Measurements from ENCODE around the gene PACS2. TPM values are rescaled to one million over a fixed set of nuclear protein-coding genes. Genes with fewer than 3 reads are reported as not detected.

PACS2 gene
- total RNA-seq, 2 experiments from 2014 or later, result 57.7 to 61.5 TPM

- Mint-ChIP-seq H3K36me3 (ENCODE audit: low read depth) (no peaks in the 10 kb centered on the region), H3K4me1 (ENCODE audit: low read depth) (peaks cover 9% of the 10 kb centered on the region), H3K9me3 (no peaks in the 10 kb centered on the region), H3K27ac (no peak overlapping the region), H3K27me3 (no peaks in the 10 kb centered on the region), H3K4me3 (no peak overlapping the region)
- ChIA-PET POLR2A (no interaction called here), CTCF (no interaction called here)
- Histone ChIP-seq H3K4me3 (ENCODE audit: low read length) (no peak overlapping the region), H3K9me3 (ENCODE audit: control insufficient read depth in 1 of 2, insufficient read depth in 1 of 2, low read length in 2 of 2) (no peaks in the 10 kb centered on the region), H3K27ac (ENCODE audit: low read depth in 1 of 2, low read length in 2 of 2) (no peak overlapping the region), H3K4me1 (ENCODE audit: insufficient read depth, low read length) (peaks cover 5% of the 10 kb centered on the region), H3K36me3 (ENCODE audit: insufficient read depth, low read length) (peaks cover 3% of the 10 kb centered on the region), H3K27me3 (ENCODE audit: control insufficient read depth in 1 of 2, insufficient read depth in 2 of 2, low read length in 2 of 2) (no peaks in the 10 kb centered on the region)
- intact Hi-C loops (cut with DNase I, micrococcal nuclease), result no loop called here
- ATAC-seq (ENCODE audit: poor library complexity), result no peak
- DNase-seq, result no peak
- TF ChIP-seq, protein P1, sequence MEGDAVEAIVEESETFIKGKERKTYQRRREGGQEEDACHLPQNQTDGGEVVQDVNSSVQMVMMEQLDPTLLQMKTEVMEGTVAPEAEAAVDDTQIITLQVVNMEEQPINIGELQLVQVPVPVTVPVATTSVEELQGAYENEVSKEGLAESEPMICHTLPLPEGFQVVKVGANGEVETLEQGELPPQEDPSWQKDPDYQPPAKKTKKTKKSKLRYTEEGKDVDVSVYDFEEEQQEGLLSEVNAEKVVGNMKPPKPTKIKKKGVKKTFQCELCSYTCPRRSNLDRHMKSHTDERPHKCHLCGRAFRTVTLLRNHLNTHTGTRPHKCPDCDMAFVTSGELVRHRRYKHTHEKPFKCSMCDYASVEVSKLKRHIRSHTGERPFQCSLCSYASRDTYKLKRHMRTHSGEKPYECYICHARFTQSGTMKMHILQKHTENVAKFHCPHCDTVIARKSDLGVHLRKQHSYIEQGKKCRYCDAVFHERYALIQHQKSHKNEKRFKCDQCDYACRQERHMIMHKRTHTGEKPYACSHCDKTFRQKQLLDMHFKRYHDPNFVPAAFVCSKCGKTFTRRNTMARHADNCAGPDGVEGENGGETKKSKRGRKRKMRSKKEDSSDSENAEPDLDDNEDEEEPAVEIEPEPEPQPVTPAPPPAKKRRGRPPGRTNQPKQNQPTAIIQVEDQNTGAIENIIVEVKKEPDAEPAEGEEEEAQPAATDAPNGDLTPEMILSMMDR (IDR thresholded peaks at IDR 0.05), result no peak
Observed at GRCh38 chr14:105337966-105338741, 23.6 kb downstream of the PACS2 start.

DNA sequence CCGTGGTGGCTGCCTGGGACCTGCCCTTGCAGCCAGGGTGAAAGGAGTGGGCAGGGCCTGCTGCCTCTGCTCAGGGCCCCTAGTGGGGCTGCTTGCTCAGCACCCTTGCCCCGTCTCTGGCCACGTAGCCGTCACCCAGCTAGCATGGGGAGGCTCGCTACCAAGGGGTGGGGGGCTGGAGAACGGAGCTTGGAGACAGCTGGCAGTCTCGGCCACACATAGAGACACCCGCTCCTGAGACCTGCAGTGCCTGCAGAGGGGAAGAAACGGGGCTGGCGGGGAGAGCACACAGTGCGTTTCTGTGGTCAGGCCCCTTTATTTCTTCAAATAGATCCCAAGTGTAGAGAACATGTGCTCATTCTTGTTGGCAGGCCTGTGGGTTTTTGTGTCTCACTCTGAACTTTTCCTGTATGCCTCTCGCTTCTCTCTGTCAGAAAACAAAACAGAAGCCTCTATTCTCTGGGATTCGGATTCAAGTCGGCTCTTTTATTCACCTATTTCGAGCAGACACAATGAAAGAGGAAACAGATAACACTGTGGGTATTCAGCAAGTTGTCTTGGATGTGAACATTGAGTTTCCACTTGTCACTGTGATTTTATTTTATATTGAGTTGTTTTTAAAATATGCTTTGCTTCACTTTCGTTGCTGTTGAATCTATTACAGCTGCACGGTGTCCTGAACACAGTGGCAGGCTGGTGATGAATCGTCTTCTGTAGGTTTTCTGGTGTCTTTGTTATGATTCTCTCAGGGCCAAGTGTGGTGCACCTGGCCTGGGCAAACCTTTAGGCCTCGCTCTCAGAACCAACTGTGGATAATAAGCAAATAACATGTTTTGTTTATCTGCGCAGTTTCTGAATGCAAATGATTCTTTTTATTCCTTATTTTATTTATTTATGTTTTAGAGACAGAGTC is 26.5 kb downstream of the PACS2 start:
- intact Hi-C loops (cut with DNase I, micrococcal nuclease), result no loop called here
- TF ChIP-seq, protein P1 (IDR thresholded peaks at IDR 0.05), result no peak
- no peak overlapping the region for H3K4me3 Mint-ChIP-seq
- peaks cover 9% of the 10 kb centered on the region for H3K4me1 Mint-ChIP-seq (ENCODE audit: low read depth)
- H3K36me3 Mint-ChIP-seq (ENCODE audit: low read depth), result peaks cover 4% of the 10 kb centered on the region
- no peaks in the 10 kb centered on the region for H3K9me3 Mint-ChIP-seq
- Histone ChIP-seq H3K27me3 (ENCODE audit: control insufficient read depth in 1 of 2, insufficient read depth in 2 of 2, low read length in 2 of 2) (no peaks in the 10 kb centered on the region), H3K4me3 (ENCODE audit: low read length) (no peak overlapping the region), H3K27ac (ENCODE audit: low read depth in 1 of 2, low read length in 2 of 2) (no peak overlapping the region), H3K4me1 (ENCODE audit: insufficient read depth, low read length) (no peaks in the 10 kb centered on the region), H3K9me3 (ENCODE audit: control insufficient read depth in 1 of 2, insufficient read depth in 1 of 2, low read length in 2 of 2) (peaks cover 0 to 13% of the 10 kb centered on the region in 2 experiments), H3K36me3 (ENCODE audit: insufficient read depth, low read length) (peaks cover 3% of the 10 kb centered on the region)
- H3K27ac Mint-ChIP-seq, result no peak overlapping the region
- DNase-seq, result no peak
- ChIA-PET CTCF (no interaction called here), POLR2A (no interaction called here)
- no peak for ATAC-seq (ENCODE audit: poor library complexity)
- H3K27me3 Mint-ChIP-seq, result no peaks in the 10 kb centered on the region

GRCh38 chr14:105343194-105343593 is 28.6 kb downstream of the PACS2 start:
- no peak for DNase-seq
- no peak overlapping the region for H3K4me3 ChIP-seq (ENCODE audit: low read length)
- no peaks in the 10 kb centered on the region for H3K27me3 Mint-ChIP-seq
- TF ChIP-seq, protein P1 (IDR thresholded peaks at IDR 0.05), result no peak
- no peaks in the 10 kb centered on the region for H3K36me3 ChIP-seq (ENCODE audit: insufficient read depth, low read length)
- no peak overlapping the region for H3K27ac ChIP-seq (ENCODE audit: low read depth in 1 of 2, low read length in 2 of 2)
- peaks cover 0 to 13% of the 10 kb centered on the region in 2 experiments for H3K9me3 ChIP-seq (ENCODE audit: control insufficient read depth in 1 of 2, insufficient read depth in 1 of 2, low read length in 2 of 2)
- H3K4me3 Mint-ChIP-seq, result no peak overlapping the region
- peaks cover 4% of the 10 kb centered on the region for H3K36me3 Mint-ChIP-seq (ENCODE audit: low read depth)
- intact Hi-C loops (cut with DNase I, micrococcal nuclease), result no loop called here
- H3K9me3 Mint-ChIP-seq, result no peaks in the 10 kb centered on the region
- ChIA-PET POLR2A (no interaction called here), CTCF (interaction anchor here (2.3 kb wide), 1 partner anchor 9 kb away, joined by 5 read pairs; no protein-coding TSS in a partner anchor)
- no peak overlapping the region for H3K27ac Mint-ChIP-seq
- H3K4me1 ChIP-seq (ENCODE audit: insufficient read depth, low read length), result no peaks in the 10 kb centered on the region
- ATAC-seq (ENCODE audit: poor library complexity), result no peak
- no peaks in the 10 kb centered on the region for H3K27me3 ChIP-seq (ENCODE audit: control insufficient read depth in 1 of 2, insufficient read depth in 2 of 2, low read length in 2 of 2)
- H3K4me1 Mint-ChIP-seq (ENCODE audit: low read depth), result peaks cover 9% of the 10 kb centered on the region

All from CD4-positive, alpha-beta T cell (primary cell).